Cardiac septum (tissue), 1 donor: ENCODE results near the gene ZDHHC22. TPM values are rescaled to one million over a fixed set of nuclear protein-coding genes. Genes with fewer than 3 reads are reported as not detected.

Source experiments
- DNase-seq: peaks from one replicate; pipeline ENCODE4 v3.0.0-alpha.2; 2020; ENCODE audit warnings: low spot score
- intact Hi-C: fragments of 100-400 bp; cut with DNase I; formaldehyde crosslinking; loops from one replicate; pipeline ENCODE4 v1.14.0; 2022
- total RNA-seq: library from RNA; stranded (reverse); fragmentation: NEBNext Ultra II Directional; extraction: Animal tissue kit (Norgen Biotek cat#: 25700); gene quantifications from one replicate; pipeline ENCODE4 v1.2.1, GENCODE V29; 2021
- donor health status: DM: no; HTN: no; CAD: no.

Gene ZDHHC22
- total RNA-seq, 1 donor from 2014 or later, result not detected

- no peak for DNase-seq
- intact Hi-C loops, result loop anchor here (10.0 kb wide), 1 partner anchor 396 kb away; no protein-coding TSS in a partner anchor
Measured at GRCh38 chr14:77158882-77159255, 17.3 kb upstream of the ZDHHC22 start.

GRCh38 chr14:77158175-77158881, 16.7 kb upstream of the ZDHHC22 start:
- no peak for DNase-seq
- intact Hi-C loops, result loop anchor here (10.0 kb wide), 1 partner anchor 396 kb away; no protein-coding TSS in a partner anchor

GRCh38 chr14:77157740-77158139, 16.1 kb upstream of the ZDHHC22 start:
- DNase-seq, result no peak
- intact Hi-C loops, result loop anchor here (10.0 kb wide), 1 partner anchor 397 kb away; no protein-coding TSS in a partner anchor

GRCh38 chr14:77155083-77155482, 13.5 kb upstream of the ZDHHC22 start:
- intact Hi-C loops, result loop anchor here (10.0 kb wide), 1 partner anchor 400 kb away; no protein-coding TSS in a partner anchor
- no peak for DNase-seq

GRCh38 chr14:77154421-77154820, 12.8 kb upstream of the ZDHHC22 start:
- no peak for DNase-seq

GRCh38 chr14:77153802-77154201, 12.2 kb upstream of the ZDHHC22 start:
- DNase-seq, result no peak
- intact Hi-C loops, result loop anchor here (5.0 to 10.0 kb wide), 2 partner anchors 163 to 401 kb away; no protein-coding TSS in a partner anchor

More at GRCh38 chr14:77154421-77154820, 12.8 kb upstream of the ZDHHC22 start:
- intact Hi-C loops, result loop anchor here (5.0 to 10.0 kb wide), 2 partner anchors 163 to 400 kb away; no protein-coding TSS in a partner anchor

- intact Hi-C loops, result loop anchor here (5.0 to 10.0 kb wide), 2 partner anchors 165 to 403 kb away; no protein-coding TSS in a partner anchor
- DNase-seq, result no peak
Measured at GRCh38 chr14:77151918-77152588, 10.5 kb upstream of the ZDHHC22 start.

GRCh38 chr14:77151245-77151644, 9.7 kb upstream of the ZDHHC22 start:
- intact Hi-C loops, result loop anchor here (5.0 to 10.0 kb wide), 2 partner anchors 166 to 404 kb away; no protein-coding TSS in a partner anchor

GRCh38 chr14:77148510-77149231, 7.1 kb upstream of the ZDHHC22 start:
- DNase-seq, result peak; percentile 17
- intact Hi-C loops, result no loop called here

More at GRCh38 chr14:77151245-77151644, 9.7 kb upstream of the ZDHHC22 start:
- DNase-seq, result no peak

GRCh38 chr14:77145975-77146740, 4.6 kb upstream of the ZDHHC22 start:
- intact Hi-C loops, result no loop called here
- peak; percentile 67 for DNase-seq

- intact Hi-C loops, result loop anchor here (5.0 kb wide), 1 partner anchor 53 kb away; no protein-coding TSS in a partner anchor
- peak; percentile 12 for DNase-seq
Measured at GRCh38 chr14:77144412-77145115, 3.0 kb upstream of the ZDHHC22 start.

- peak; percentile 59 for DNase-seq
- intact Hi-C loops, result loop anchor here (5.0 kb wide), 1 partner anchor 54 kb away; no protein-coding TSS in a partner anchor
Measured at GRCh38 chr14:77143071-77143470, 1.5 kb upstream of the ZDHHC22 start.

GRCh38 chr14:77142005-77142800, 612 bp upstream of the ZDHHC22 start:
- intact Hi-C loops, result loop anchor here (5.0 kb wide), 1 partner anchor 55 kb away; no protein-coding TSS in a partner anchor

GRCh38 chr14:77140359-77141213, 1.0 kb downstream of the ZDHHC22 start:
- intact Hi-C loops, result loop anchor here (5.0 kb wide), 1 partner anchor 57 kb away; no protein-coding TSS in a partner anchor
- peak; percentile 46 for DNase-seq

More at GRCh38 chr14:77142005-77142800, 612 bp upstream of the ZDHHC22 start:
- DNase-seq, result peak; percentile 35

GRCh38 chr14:77139540-77140358, 1.8 kb downstream of the ZDHHC22 start:
- no peak for DNase-seq
- intact Hi-C loops, result loop anchor here (5.0 kb wide), 1 partner anchor 58 kb away; no protein-coding TSS in a partner anchor
